SK-N-SH (cell line): Measurements from ENCODE around the gene RPL5.

Experiments used
- TF ChIP-seq, protein P1 (sequence below): IDR thresholded peaks from 2 replicates; pipeline ENCODE4 v1.6.1; 2012; ENCODE audit warnings: mild to moderate bottlenecking, low read depth, low read length, moderate library complexity
- TF ChIP-seq, protein P2 (sequence below): fragments of 200-600 bp; sonication (generic); IDR thresholded peaks from 2 replicates; pipeline ENCODE4 v1.6.1; 2017; ENCODE audit warnings: antibody characterized with exemption, mild to moderate bottlenecking, moderate library complexity

DNA sequence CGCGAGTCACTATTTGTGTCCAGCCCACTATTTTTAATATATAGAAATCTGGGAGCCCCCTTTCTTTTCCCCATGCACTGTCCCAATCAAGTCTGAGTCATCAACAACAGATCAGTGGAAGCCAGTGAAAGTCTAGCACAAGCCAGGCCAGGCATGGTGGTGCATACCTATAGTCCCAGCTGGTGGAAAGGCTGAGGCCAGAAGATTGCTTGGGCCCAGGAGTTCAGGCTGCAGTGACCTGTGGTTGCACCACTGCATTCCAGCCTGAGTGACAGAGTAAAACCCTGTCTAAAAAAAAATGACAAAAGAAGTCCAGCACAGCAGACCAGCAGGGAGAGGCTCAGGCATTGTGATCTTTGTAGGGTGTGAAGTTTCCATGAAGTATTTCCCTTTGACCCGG is 9.0 kb upstream of the RPL5 start:
- TF ChIP-seq, protein P1, sequence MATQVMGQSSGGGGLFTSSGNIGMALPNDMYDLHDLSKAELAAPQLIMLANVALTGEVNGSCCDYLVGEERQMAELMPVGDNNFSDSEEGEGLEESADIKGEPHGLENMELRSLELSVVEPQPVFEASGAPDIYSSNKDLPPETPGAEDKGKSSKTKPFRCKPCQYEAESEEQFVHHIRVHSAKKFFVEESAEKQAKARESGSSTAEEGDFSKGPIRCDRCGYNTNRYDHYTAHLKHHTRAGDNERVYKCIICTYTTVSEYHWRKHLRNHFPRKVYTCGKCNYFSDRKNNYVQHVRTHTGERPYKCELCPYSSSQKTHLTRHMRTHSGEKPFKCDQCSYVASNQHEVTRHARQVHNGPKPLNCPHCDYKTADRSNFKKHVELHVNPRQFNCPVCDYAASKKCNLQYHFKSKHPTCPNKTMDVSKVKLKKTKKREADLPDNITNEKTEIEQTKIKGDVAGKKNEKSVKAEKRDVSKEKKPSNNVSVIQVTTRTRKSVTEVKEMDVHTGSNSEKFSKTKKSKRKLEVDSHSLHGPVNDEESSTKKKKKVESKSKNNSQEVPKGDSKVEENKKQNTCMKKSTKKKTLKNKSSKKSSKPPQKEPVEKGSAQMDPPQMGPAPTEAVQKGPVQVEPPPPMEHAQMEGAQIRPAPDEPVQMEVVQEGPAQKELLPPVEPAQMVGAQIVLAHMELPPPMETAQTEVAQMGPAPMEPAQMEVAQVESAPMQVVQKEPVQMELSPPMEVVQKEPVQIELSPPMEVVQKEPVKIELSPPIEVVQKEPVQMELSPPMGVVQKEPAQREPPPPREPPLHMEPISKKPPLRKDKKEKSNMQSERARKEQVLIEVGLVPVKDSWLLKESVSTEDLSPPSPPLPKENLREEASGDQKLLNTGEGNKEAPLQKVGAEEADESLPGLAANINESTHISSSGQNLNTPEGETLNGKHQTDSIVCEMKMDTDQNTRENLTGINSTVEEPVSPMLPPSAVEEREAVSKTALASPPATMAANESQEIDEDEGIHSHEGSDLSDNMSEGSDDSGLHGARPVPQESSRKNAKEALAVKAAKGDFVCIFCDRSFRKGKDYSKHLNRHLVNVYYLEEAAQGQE = no peak
- TF ChIP-seq, protein P2, sequence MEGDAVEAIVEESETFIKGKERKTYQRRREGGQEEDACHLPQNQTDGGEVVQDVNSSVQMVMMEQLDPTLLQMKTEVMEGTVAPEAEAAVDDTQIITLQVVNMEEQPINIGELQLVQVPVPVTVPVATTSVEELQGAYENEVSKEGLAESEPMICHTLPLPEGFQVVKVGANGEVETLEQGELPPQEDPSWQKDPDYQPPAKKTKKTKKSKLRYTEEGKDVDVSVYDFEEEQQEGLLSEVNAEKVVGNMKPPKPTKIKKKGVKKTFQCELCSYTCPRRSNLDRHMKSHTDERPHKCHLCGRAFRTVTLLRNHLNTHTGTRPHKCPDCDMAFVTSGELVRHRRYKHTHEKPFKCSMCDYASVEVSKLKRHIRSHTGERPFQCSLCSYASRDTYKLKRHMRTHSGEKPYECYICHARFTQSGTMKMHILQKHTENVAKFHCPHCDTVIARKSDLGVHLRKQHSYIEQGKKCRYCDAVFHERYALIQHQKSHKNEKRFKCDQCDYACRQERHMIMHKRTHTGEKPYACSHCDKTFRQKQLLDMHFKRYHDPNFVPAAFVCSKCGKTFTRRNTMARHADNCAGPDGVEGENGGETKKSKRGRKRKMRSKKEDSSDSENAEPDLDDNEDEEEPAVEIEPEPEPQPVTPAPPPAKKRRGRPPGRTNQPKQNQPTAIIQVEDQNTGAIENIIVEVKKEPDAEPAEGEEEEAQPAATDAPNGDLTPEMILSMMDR = no peak
